GM12891 (cell line): Measurements from ENCODE around the gene TTC28.

Experiments used
- POLR2A ChIP-seq: IDR thresholded peaks from 2 replicates; pipeline ENCODE4 v1.6.1; 2011; ENCODE audit warnings: low read depth, low read length, control low read depth
- POLR2AphosphoS5 ChIP-seq: IDR thresholded peaks from 2 replicates; pipeline ENCODE4 v1.6.1; 2011; ENCODE audit warnings: low read depth, low read length, control low read depth
- TAF1 ChIP-seq: IDR thresholded peaks from 2 replicates; pipeline ENCODE4 v1.6.1; 2011; ENCODE audit warnings: low read depth, low read length, control low read depth

GRCh38 chr22:28249402-28249801 lies 430.2 kb downstream of the TTC28 start:
- TF ChIP-seq POLR2AphosphoS5 (no peak), POLR2A (no peak), TAF1 (no peak)
